ENCODE measurements around the gene ARHGAP31. TPM values are rescaled to one million over a fixed set of nuclear protein-coding genes. Genes with fewer than 3 reads are reported as not detected.
"Not testable (repeated sequence)": the region's sequence is repeated elsewhere in the genome, so short reads cannot be mapped to it uniquely, and the experiment has no call there.

The ARHGAP31 gene
- polyA plus RNA-seq, 1 donor from 2014 or later: not detected

GRCh38 chr3:119352863-119353527 is 58.8 kb downstream of the ARHGAP31 start:
- Histone ChIP-seq H3K9ac (ENCODE audit: low read length) (no peak overlapping the region), H3F3A (ENCODE audit: insufficient read depth, low read length, poor library complexity, severe bottlenecking) (no peaks in the 10 kb centered on the region), H3K79me2 (replicated peaks; ENCODE audit: insufficient read depth, low read length) (no peaks in the 10 kb centered on the region), H4K20me1 (ENCODE audit: insufficient read depth) (no peaks in the 10 kb centered on the region), H3K27me3 (ENCODE audit: insufficient read depth, low read depth, low read length) (no peaks in the 10 kb centered on the region), H3K9me3 (ENCODE audit: low read length) (no peaks in the 10 kb centered on the region), H3K9me2 (ENCODE audit: insufficient read depth, low read length) (no peaks in the 10 kb centered on the region), H3K36me3 (ENCODE audit: insufficient read depth, low read length) (no peaks in the 10 kb centered on the region), H3K27ac (ENCODE audit: low read length) (no peak overlapping the region), H2AFZ (ENCODE audit: low read depth, low read length) (no peak overlapping the region), H3K4me2 (ENCODE audit: low read length) (no peak overlapping the region), H3K4me3 (ENCODE audit: low read length) (no peak overlapping the region)
- TF ChIP-seq REST (IDR thresholded peaks at IDR 0.05; ENCODE audit: borderline replicate concordance) (no peak), SMC3 (conservative IDR thresholded peaks at IDR 0.05; ENCODE audit: poor library complexity) (no peak), TAF1 (IDR thresholded peaks at IDR 0.05; ENCODE audit: low read depth) (no peak), EZH2 (IDR thresholded peaks at IDR 0.05; ENCODE audit: borderline replicate concordance, insufficient read depth, low read length, poor library complexity, severe bottlenecking) (no peak), POLR2AphosphoS5 (IDR thresholded peaks at IDR 0.05) (no peak), CTCF (IDR thresholded peaks at IDR 0.05; ENCODE audit: poor library complexity, severe bottlenecking) (no peak), EP300 (conservative IDR thresholded peaks at IDR 0.05; ENCODE audit: poor library complexity, severe bottlenecking) (no peak), MXI1 (conservative IDR thresholded peaks at IDR 0.05; ENCODE audit: poor library complexity, severe bottlenecking) (no peak), RAD21 (conservative IDR thresholded peaks at IDR 0.05) (no peak)

GRCh38 chr3:119355608-119356007 is 61.4 kb downstream of the ARHGAP31 start:
- not testable (repeated sequence) for H3K27ac ChIP-seq (ENCODE audit: low read length); H3F3A ChIP-seq (ENCODE audit: insufficient read depth, low read length, poor library complexity, severe bottlenecking); H4K20me1 ChIP-seq (ENCODE audit: insufficient read depth); H3K79me2 ChIP-seq (replicated peaks; ENCODE audit: insufficient read depth, low read length); H3K4me3 ChIP-seq (ENCODE audit: low read length); H3K9ac ChIP-seq (ENCODE audit: low read length); H3K4me2 ChIP-seq (ENCODE audit: low read length); H3K36me3 ChIP-seq (ENCODE audit: insufficient read depth, low read length); H2AFZ ChIP-seq (ENCODE audit: low read depth, low read length); H3K9me3 ChIP-seq (ENCODE audit: low read length); H3K27me3 ChIP-seq (ENCODE audit: insufficient read depth, low read depth, low read length); H3K9me2 ChIP-seq (ENCODE audit: insufficient read depth, low read length)

All from neural cell (in vitro differentiated cells).